Neutrophil (primary cell): Measurements from ENCODE around the gene SSH2.

ENCODE experiments used
- H3K27ac ChIP-seq: fragments of 200-600 bp; sonication (generic); 2 replicates; pipeline ENCODE4 v1.5.1; 2016; ENCODE audit warnings: mild to moderate bottlenecking, moderate library complexity
- H3K27me3 ChIP-seq: fragments of 200-600 bp; sonication (generic); 2 replicates; pipeline ENCODE4 v1.6.0; 2016; ENCODE audit warnings: mild to moderate bottlenecking
- H3K36me3 ChIP-seq: fragments of 200-600 bp; sonication (generic); 2 replicates; pipeline ENCODE4 v1.5.1; 2017
- H3K4me1 ChIP-seq, 2 experiments: fragments of 200-600 bp in 1 of 2; sonication (generic) in 1 of 2; 1 replicate in 1 of 2; 2 replicates in 1 of 2; pipeline versions ENCODE4 v1.5.1 to v1.6.1; 2013 to 2016; ENCODE audit warnings: low read depth in 1 of 2, low read length in 1 of 2, mild to moderate bottlenecking in 1 of 2, moderate library complexity in 1 of 2; ENCODE audit not compliant: control insufficient read depth in 1 of 2, insufficient read depth in 1 of 2
- H3K4me3 ChIP-seq, 2 experiments: fragments of 200-600 bp in 1 of 2; sonication (generic) in 1 of 2; 1 replicate in 1 of 2; 2 replicates in 1 of 2; pipeline ENCODE4 v1.5.1; 2013 to 2016; ENCODE audit warnings: low read depth in 1 of 2, low read length in 1 of 2, mild to moderate bottlenecking in 1 of 2, moderate library complexity in 1 of 2
- H3K9me3 ChIP-seq: fragments of 200-600 bp; sonication (generic); 2 replicates; pipeline ENCODE4 v1.5.1; 2016
- TF ChIP-seq, protein P1 (sequence below): fragments of 200-600 bp; sonication (generic); IDR thresholded peaks from 2 replicates; pipeline ENCODE4 v1.5.1; 2016; ENCODE audit warnings: antibody characterized with exemption

The SSH2 gene

DNA sequence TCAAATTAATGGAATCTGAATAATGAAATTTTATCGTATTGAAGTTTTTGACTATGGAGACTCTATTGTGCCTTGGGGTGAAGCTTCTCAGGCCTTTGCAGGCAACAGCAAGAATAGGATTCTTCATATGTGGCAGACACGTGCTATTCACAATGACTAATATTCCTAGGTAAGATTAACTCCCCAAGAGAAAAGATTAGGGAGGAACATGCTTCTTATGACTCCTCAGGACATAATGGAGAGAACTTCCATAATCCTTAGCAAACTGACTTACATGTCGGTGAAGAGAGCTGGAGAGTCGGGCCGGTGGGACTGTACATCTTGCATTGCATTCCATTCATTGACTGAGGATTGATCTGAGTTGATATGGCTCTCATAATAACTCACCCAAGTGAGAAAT is 258.4 kb downstream of the SSH2 start:
- Histone ChIP-seq H3K36me3 (peaks cover 100% of the 10 kb centered on the region), H3K27me3 (no peaks in the 10 kb centered on the region), H3K4me3 (no peak overlapping the region)

DNA sequence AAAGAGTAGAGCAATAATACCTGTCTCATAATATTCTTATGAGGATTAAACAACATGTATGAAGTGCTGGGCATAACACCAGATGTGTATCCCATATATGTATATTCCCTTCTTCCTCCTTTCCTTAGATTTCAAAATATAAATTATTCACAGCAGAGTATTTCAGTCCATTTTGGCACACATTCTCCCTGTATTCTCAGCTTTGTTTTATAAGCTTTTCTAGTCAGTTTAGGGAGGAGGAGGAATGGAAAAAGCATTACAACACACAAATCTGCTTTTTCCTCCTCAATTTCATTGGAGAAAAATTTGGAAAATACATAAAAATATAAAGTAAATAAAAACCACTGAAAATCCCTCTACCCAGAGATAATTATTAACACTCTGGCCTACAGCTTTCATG is 260.8 kb downstream of the SSH2 start:
- Histone ChIP-seq H3K4me3 (no peak overlapping the region), H3K36me3 (peaks cover 100% of the 10 kb centered on the region), H3K9me3 (no peaks in the 10 kb centered on the region), H3K27me3 (no peaks in the 10 kb centered on the region), H3K27ac (no peak overlapping the region), H3K4me1 (no peaks in the 10 kb centered on the region)
- TF ChIP-seq, protein P1, sequence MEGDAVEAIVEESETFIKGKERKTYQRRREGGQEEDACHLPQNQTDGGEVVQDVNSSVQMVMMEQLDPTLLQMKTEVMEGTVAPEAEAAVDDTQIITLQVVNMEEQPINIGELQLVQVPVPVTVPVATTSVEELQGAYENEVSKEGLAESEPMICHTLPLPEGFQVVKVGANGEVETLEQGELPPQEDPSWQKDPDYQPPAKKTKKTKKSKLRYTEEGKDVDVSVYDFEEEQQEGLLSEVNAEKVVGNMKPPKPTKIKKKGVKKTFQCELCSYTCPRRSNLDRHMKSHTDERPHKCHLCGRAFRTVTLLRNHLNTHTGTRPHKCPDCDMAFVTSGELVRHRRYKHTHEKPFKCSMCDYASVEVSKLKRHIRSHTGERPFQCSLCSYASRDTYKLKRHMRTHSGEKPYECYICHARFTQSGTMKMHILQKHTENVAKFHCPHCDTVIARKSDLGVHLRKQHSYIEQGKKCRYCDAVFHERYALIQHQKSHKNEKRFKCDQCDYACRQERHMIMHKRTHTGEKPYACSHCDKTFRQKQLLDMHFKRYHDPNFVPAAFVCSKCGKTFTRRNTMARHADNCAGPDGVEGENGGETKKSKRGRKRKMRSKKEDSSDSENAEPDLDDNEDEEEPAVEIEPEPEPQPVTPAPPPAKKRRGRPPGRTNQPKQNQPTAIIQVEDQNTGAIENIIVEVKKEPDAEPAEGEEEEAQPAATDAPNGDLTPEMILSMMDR, result no peak

More for the DNA sequence above, 258.4 kb downstream of the SSH2 start:
- TF ChIP-seq, protein P1, result no peak
- Histone ChIP-seq H3K27ac (peak overlapping the region; percentile 48), H3K9me3 (no peaks in the 10 kb centered on the region), H3K4me1 (no peaks in the 10 kb centered on the region)

DNA sequence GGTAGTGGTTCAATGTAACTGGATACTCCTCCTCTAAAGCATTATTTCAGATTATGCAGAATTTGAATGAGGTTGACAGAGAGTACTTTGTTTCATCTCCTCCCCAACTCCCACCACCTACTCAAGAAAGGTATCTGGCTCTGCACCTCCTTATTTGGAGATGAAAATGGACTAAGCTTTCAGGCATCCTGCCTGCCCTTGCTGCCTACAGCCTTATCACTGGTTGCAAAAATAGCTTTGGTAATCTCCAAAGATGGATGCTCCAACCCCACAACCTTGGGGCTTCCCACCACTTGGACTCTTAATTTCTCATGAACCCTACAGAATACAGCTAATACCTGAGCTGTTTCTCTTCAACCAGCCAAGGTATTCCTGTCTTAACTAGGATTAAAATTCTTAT is 262.1 kb downstream of the SSH2 start:
- Histone ChIP-seq H3K36me3 (peaks cover 100% of the 10 kb centered on the region), H3K4me3 (no peak overlapping the region), H3K27me3 (no peaks in the 10 kb centered on the region), H3K4me1 (peaks cover 3 to 4% of the 10 kb centered on the region in 2 experiments), H3K9me3 (no peaks in the 10 kb centered on the region), H3K27ac (peak overlapping the region; percentile 44)
- TF ChIP-seq, protein P1, result no peak

DNA sequence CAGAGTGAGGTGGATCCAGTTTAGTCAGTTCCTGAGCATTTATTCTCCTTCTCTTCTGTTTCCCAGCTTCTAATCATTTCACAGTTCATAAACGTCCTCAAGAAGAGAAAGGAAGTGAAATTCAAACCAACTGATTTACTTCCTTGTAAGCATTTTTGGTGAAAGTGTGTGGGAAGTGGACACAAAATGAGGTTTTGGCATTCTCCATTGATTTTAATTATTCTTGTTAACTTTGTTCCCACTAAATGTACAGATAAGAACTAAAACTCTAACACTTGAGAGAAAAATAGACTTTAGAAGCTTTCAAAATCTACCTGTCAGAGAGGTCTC is 264.6 kb downstream of the SSH2 start:
- H3K36me3 ChIP-seq, result peaks cover 100% of the 10 kb centered on the region
- peaks cover 6% of the 10 kb centered on the region in 2 experiments for H3K4me1 ChIP-seq
- H3K27me3 ChIP-seq, result no peaks in the 10 kb centered on the region
- TF ChIP-seq, protein P1, result no peak
- H3K27ac ChIP-seq, result peak overlapping the region; percentile 65
- H3K4me3 ChIP-seq, result no peak overlapping the region
- no peaks in the 10 kb centered on the region for H3K9me3 ChIP-seq

DNA sequence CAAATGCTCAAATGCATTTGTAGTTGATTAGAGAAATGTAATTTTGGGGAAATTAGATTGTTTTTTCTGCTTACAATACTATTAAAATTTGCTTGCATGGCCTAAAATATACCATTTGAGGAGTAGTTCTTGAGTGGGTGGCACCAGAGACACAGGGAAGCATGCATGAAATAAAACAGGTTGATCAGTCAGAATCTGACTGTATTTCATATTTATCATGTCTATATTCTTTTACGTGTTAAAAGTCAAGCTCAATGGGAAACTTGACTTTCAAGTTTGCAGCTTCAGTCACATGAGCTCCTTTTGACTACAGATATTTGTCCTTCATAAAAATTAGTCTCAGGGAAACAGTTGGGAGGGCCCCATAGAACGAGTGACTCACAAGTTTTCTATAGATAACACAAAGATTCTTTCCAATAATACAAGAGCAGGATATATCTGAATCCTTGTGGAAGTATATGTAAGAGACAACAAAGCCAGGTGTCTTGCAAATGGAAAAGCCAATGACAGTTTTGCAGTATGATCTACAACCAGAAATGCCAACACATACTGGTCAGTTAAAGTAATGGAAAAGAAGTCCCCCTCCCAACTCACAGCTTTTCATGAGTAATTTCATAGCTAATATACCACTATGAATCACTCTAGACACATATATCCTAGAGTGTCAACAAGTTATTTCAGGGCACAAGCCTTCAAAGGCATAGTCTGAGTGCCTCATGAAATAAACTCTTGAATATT is 265.1 kb downstream of the SSH2 start:
- H3K36me3 ChIP-seq, result peaks cover 100% of the 10 kb centered on the region
- H3K4me1 ChIP-seq, result peaks cover 6% of the 10 kb centered on the region in 2 experiments
- no peak overlapping the region for H3K4me3 ChIP-seq
- TF ChIP-seq, protein P1, result no peak
- peak overlapping the region; percentile 65 for H3K27ac ChIP-seq
- H3K27me3 ChIP-seq, result no peaks in the 10 kb centered on the region
- H3K9me3 ChIP-seq, result no peaks in the 10 kb centered on the region
